ENCODE data around the gene C16orf92.

DNA sequence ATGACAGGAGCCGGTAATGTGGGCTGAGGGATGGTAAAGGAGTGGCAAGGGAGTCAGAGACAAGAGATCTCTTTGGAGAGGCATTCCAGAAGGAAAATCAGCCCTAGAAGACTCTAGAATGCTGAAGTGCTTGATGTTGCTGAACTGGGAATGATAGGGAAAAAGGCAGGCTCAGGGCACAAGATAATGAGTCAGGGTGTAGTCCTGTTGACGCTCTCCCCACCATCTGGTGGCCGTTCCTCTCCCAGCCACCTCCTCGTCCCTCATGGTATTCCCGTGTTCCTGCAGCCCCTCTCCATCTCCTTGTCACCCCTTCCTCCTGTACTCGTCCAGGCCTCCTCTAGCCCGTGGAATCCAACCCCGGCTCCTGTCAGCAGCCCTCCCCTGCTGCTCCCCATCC is 31.5 kb downstream of the C16orf92 start:
- TF ChIP-seq SUZ12 (IDR thresholded peaks at IDR 0.05): no peak
- TF ChIP-seq LEF1 (IDR thresholded peaks at IDR 0.05; ENCODE audit: borderline replicate concordance): no peak
- TF ChIP-seq FOXM1 (IDR thresholded peaks at IDR 0.05; ENCODE audit: borderline replicate concordance): no peak
- no peak for TF ChIP-seq NFRKB (IDR thresholded peaks at IDR 0.05)
- TF ChIP-seq L3MBTL2 (conservative IDR thresholded peaks at IDR 0.05): no peak
- no peak for TF ChIP-seq TARDBP (IDR thresholded peaks at IDR 0.05)
- no peak for TF ChIP-seq SP1 (IDR thresholded peaks at IDR 0.05)

All from HEK293T (cell line).